CD4-positive, alpha-beta T cell (primary cell): ENCODE results near the gene ATP4A. TPM values are rescaled to one million over a fixed set of nuclear protein-coding genes. Genes with fewer than 3 reads are reported as not detected.

ENCODE experiments used
- ATAC-seq: fragments of 200-7000 bp; cut with Tn5 transposase; one replicate; pipeline ENCODE4 v1.10.0; 2022; ENCODE audit warnings: mild to moderate bottlenecking; ENCODE audit not compliant: poor library complexity
- CTCF ChIA-PET: fragments of 350-600 bp; sonication (Branson Sonifier 250); formaldehyde crosslinking; loops from one replicate; lab custom pipeline; 2021; ENCODE audit warnings: antibody characterized with exemption, inconsistent platforms; lab: Charles Lee
- POLR2A ChIA-PET: fragments of 350-600 bp; sonication (Branson Sonifier 250); formaldehyde crosslinking; loops from one replicate; lab custom pipeline; 2021; ENCODE audit warnings: antibody characterized with exemption, inconsistent platforms; lab: Charles Lee
- DNase-seq, 14 experiments: peaks; one replicate each; pipeline ENCODE4 v3.0.0-alpha.2; 2013 to 2020; ENCODE audit warnings: mixed read lengths in 2 of 14
- H3K27ac ChIP-seq, 2 donors: one replicate each; pipeline versions ENCODE4 v1.5.1 to v1.7.0; 2013; ENCODE audit warnings: low read length in 2 of 2, low read depth in 1 of 2, mild to moderate bottlenecking in 1 of 2
- H3K27me3 ChIP-seq, 2 experiments: 1 replicate in 1 of 2; 2 replicates in 1 of 2; pipeline versions ENCODE4 v1.6.1 to v1.7.0; 2013; ENCODE audit warnings: low read length in 2 of 2, control low read depth in 1 of 2, mild to moderate bottlenecking in 1 of 2, moderate library complexity in 1 of 2; ENCODE audit not compliant: insufficient read depth in 2 of 2, control insufficient read depth in 1 of 2
- H3K36me3 ChIP-seq: one replicate; pipeline ENCODE4 v1.6.1; 2013; ENCODE audit warnings: low read length, control low read depth; ENCODE audit not compliant: insufficient read depth
- H3K4me1 ChIP-seq: one replicate; pipeline ENCODE4 v1.6.1; 2013; ENCODE audit warnings: low read length, control low read depth; ENCODE audit not compliant: insufficient read depth
- H3K4me3 ChIP-seq: one replicate; pipeline ENCODE4 v1.5.1; 2013; ENCODE audit warnings: mild to moderate bottlenecking, low read length, moderate library complexity
- H3K9me3 ChIP-seq, 2 experiments: 1 replicate in 1 of 2; 2 replicates in 1 of 2; pipeline versions ENCODE4 v1.6.1 to v1.7.0; 2013; ENCODE audit warnings: low read length in 2 of 2, mild to moderate bottlenecking in 2 of 2, control low read depth in 1 of 2, moderate library complexity in 1 of 2; ENCODE audit not compliant: control insufficient read depth in 1 of 2, insufficient read depth in 1 of 2
- H3K27ac Mint-ChIP-seq: one replicate; pipeline ENCODE4 v1.8.0; 2020; ENCODE audit warnings: mixed read lengths
- H3K27me3 Mint-ChIP-seq: one replicate; pipeline ENCODE4 v1.8.0; 2021; ENCODE audit warnings: mixed read lengths
- H3K36me3 Mint-ChIP-seq: one replicate; pipeline ENCODE4 v1.8.0; 2021; ENCODE audit warnings: low read depth, mixed read lengths
- H3K4me1 Mint-ChIP-seq: one replicate; pipeline ENCODE4 v1.8.0; 2021; ENCODE audit warnings: low read depth, mixed read lengths
- H3K4me3 Mint-ChIP-seq: one replicate; pipeline ENCODE4 v1.8.0; 2020; ENCODE audit warnings: mild to moderate bottlenecking, mixed read lengths
- H3K9me3 Mint-ChIP-seq: one replicate; pipeline ENCODE4 v1.8.0; 2020; ENCODE audit warnings: mixed read lengths
- intact Hi-C, 2 experiments: fragments of 100-400 bp; cut with DNase I in 1 of 2; cut with micrococcal nuclease in 1 of 2; formaldehyde crosslinking; loops; one replicate each; pipeline versions ENCODE4 v1.15.1 to v1.9.0; 2023 to 2025; cut with DNase I, micrococcal nuclease
- total RNA-seq, 174 experiments: library from RNA in 2 of 174; stranded (reverse) in 2 of 174; gene quantifications; one replicate each; pipeline ENCODE4 v1.2.3 and lab custom pipeline; 2021 to 2026
- TF ChIP-seq, protein P1 (sequence below): fragments of 200-600 bp; IDR thresholded peaks from one replicate; pipeline ENCODE4 v1.8.0; 2022; ENCODE audit warnings: antibody characterized with exemption, mild to moderate bottlenecking

Gene ATP4A
- total RNA-seq, 2 experiments from 2014 or later = not detected

DNA sequence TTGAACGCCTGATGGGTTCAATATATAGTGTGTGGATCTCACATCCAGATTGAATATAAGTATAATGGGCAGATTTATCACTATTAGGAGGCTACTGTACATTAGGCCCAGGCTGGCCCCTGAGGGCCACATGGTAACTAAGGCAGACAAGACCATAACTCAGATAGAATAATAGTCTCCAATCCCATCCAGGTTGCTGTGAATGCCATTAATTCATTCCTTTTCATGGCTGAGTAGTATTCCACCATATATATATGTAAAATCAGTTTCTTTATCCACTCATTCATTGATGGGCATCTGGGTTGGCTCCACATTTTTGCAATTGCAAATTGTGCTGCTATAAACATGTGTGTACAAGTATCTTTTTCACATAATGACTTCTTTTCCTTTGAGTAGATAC lies 14.5 kb upstream of the ATP4A start:
- Mint-ChIP-seq H3K4me3 (no peak overlapping the region), H3K4me1 (no peaks in the 10 kb centered on the region), H3K9me3 (peaks cover 7% of the 10 kb centered on the region), H3K27ac (no peak overlapping the region), H3K27me3 (peaks cover 24% of the 10 kb centered on the region), H3K36me3 (peaks cover 4% of the 10 kb centered on the region)
- no peak for DNase-seq
- Histone ChIP-seq H3K4me3 (no peak overlapping the region), H3K27me3 (peaks cover 4 to 6% of the 10 kb centered on the region in 2 experiments), H3K36me3 (no peaks in the 10 kb centered on the region), H3K9me3 (peaks cover 22 to 29% of the 10 kb centered on the region in 2 experiments), H3K27ac (no peak overlapping the region), H3K4me1 (no peaks in the 10 kb centered on the region)
- ChIA-PET CTCF (no interaction called here), POLR2A (no interaction called here)
- ATAC-seq = no peak
- TF ChIP-seq, protein P1, sequence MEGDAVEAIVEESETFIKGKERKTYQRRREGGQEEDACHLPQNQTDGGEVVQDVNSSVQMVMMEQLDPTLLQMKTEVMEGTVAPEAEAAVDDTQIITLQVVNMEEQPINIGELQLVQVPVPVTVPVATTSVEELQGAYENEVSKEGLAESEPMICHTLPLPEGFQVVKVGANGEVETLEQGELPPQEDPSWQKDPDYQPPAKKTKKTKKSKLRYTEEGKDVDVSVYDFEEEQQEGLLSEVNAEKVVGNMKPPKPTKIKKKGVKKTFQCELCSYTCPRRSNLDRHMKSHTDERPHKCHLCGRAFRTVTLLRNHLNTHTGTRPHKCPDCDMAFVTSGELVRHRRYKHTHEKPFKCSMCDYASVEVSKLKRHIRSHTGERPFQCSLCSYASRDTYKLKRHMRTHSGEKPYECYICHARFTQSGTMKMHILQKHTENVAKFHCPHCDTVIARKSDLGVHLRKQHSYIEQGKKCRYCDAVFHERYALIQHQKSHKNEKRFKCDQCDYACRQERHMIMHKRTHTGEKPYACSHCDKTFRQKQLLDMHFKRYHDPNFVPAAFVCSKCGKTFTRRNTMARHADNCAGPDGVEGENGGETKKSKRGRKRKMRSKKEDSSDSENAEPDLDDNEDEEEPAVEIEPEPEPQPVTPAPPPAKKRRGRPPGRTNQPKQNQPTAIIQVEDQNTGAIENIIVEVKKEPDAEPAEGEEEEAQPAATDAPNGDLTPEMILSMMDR = no peak
- intact Hi-C loops = no loop called here

- Mint-ChIP-seq H3K9me3 (peaks cover 4% of the 10 kb centered on the region), H3K4me1 (no peaks in the 10 kb centered on the region), H3K27ac (no peak overlapping the region), H3K4me3 (no peak overlapping the region), H3K36me3 (no peaks in the 10 kb centered on the region), H3K27me3 (peaks cover 51% of the 10 kb centered on the region)
- H3K4me3 ChIP-seq = no peak overlapping the region
- TF ChIP-seq, protein P1 = no peak
- peaks cover 0 to 7% of the 10 kb centered on the region in 2 experiments for H3K27me3 ChIP-seq
- ATAC-seq (no peak), DNase-seq (no peak)
- POLR2A ChIA-PET = no interaction called here
- intact Hi-C loops = no loop called here
- CTCF ChIA-PET = no interaction called here
- peaks cover 6 to 12% of the 10 kb centered on the region in 2 experiments for H3K9me3 ChIP-seq
- no peak overlapping the region for H3K27ac ChIP-seq
- H3K4me1 ChIP-seq = no peaks in the 10 kb centered on the region
- no peaks in the 10 kb centered on the region for H3K36me3 ChIP-seq
Observed at GRCh38 chr19:35571406-35571965, 8.0 kb upstream of the ATP4A start.

GRCh38 chr19:35569281-35569781 lies 5.9 kb upstream of the ATP4A start:
- no peak overlapping the region for H3K27ac Mint-ChIP-seq
- no peak overlapping the region for H3K4me3 Mint-ChIP-seq
- DNase-seq (no peak), ATAC-seq (no peak)
- Histone ChIP-seq H3K27me3 (peaks cover 0 to 7% of the 10 kb centered on the region in 2 experiments), H3K9me3 (no peaks in the 10 kb centered on the region), H3K27ac (no peak overlapping the region), H3K36me3 (no peaks in the 10 kb centered on the region), H3K4me3 (no peak overlapping the region), H3K4me1 (no peaks in the 10 kb centered on the region)
- POLR2A ChIA-PET = no interaction called here
- peaks cover 65% of the 10 kb centered on the region for H3K27me3 Mint-ChIP-seq
- TF ChIP-seq, protein P1 = no peak
- H3K36me3 Mint-ChIP-seq = no peaks in the 10 kb centered on the region
- H3K4me1 Mint-ChIP-seq = no peaks in the 10 kb centered on the region
- H3K9me3 Mint-ChIP-seq = no peaks in the 10 kb centered on the region
- intact Hi-C loops = loop anchor here in 1 of 2 experiments (10.0 kb wide), 1 partner anchor 105 kb away; no protein-coding TSS in a partner anchor
- CTCF ChIA-PET = no interaction called here
